Measurements from ENCODE around the gene TSPO.

- TF ChIP-seq CTCF (IDR thresholded peaks at IDR 0.05) (no peak), ZFX (IDR thresholded peaks at IDR 0.05; ENCODE audit: borderline replicate concordance) (no peak)
These were observed 59.5 kb downstream of the TSPO start for GRCh38 chr22:43210631-43211515.

Data from 22Rv1 (cell line).